ENCODE results near the gene MRPS12. TPM values are rescaled to one million over a fixed set of nuclear protein-coding genes. Genes with fewer than 3 reads are reported as not detected.

Gene MRPS12
- total RNA-seq, 2 donors from 2014 or later, result 82.5 to 117 TPM

DNA sequence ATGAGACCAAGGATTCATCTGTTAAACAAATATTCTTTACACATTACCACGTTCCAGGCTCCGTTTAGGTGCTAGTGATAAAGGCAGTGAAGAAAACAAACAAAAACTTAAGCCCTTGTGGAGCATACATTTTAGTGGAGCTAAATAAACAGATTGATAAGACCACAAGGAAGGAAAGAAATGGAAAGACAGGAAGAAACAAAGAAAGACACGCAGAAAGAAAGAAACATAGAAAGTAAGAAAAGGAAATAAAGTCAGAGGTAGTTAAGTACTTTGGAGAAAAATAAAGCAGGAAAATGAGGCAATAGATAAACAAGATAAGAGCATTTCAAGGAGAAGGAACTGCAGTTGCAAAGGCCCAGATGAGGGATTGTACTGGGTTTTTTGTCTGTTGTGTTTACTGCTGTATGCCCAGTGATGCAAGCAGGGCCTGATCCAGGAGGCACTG lies 30.0 kb upstream of the MRPS12 start:
- H3K4me1 Mint-ChIP-seq (ENCODE audit: low read depth in 2 of 2), result peaks cover 47% of the 10 kb centered on the region in 2 donors
- no peak for ATAC-seq
- peak overlapping the region; percentile 88 to 94 for H3K27ac Mint-ChIP-seq
- H3K27me3 Mint-ChIP-seq, result no peaks in the 10 kb centered on the region
- DNase-seq (ENCODE audit: low spot score), result no peak
- peak overlapping the region; percentile 97 for H3K4me3 Mint-ChIP-seq
- H3K9me3 Mint-ChIP-seq, result no peaks in the 10 kb centered on the region
- H3K36me3 Mint-ChIP-seq, result peaks cover 17% of the 10 kb centered on the region

GRCh38 chr19:38901683-38902082 lies 29.1 kb upstream of the MRPS12 start:
- Mint-ChIP-seq H3K9me3 (no peaks in the 10 kb centered on the region), H3K36me3 (peaks cover 17% of the 10 kb centered on the region), H3K4me1 (ENCODE audit: low read depth in 2 of 2) (peaks cover 43 to 45% of the 10 kb centered on the region in 2 donors), H3K27ac (peak overlapping the region; percentile 45 to 88), H3K4me3 (peak overlapping the region; percentile 97), H3K27me3 (no peaks in the 10 kb centered on the region)
- no peak for DNase-seq (ENCODE audit: low spot score)
- ATAC-seq, result no peak

- H3K4me1 Mint-ChIP-seq (ENCODE audit: low read depth in 2 of 2), result peaks cover 18 to 38% of the 10 kb centered on the region in 2 donors
- peaks cover 23% of the 10 kb centered on the region for H3K36me3 Mint-ChIP-seq
- peak overlapping the region; percentile 15 to 29 for H3K27ac Mint-ChIP-seq
- peak overlapping the region; percentile 19 for H3K4me3 Mint-ChIP-seq
- no peaks in the 10 kb centered on the region for H3K9me3 Mint-ChIP-seq
- ATAC-seq, result peak in 1 of 2 donors; percentile 41
- H3K27me3 Mint-ChIP-seq, result no peaks in the 10 kb centered on the region
- DNase-seq (ENCODE audit: low spot score), result no peak
Observed at GRCh38 chr19:38904581-38905539, 25.9 kb upstream of the MRPS12 start.

GRCh38 chr19:38905620-38906019 lies 25.1 kb upstream of the MRPS12 start:
- Mint-ChIP-seq H3K27ac (no peak overlapping the region), H3K4me1 (ENCODE audit: low read depth in 2 of 2) (peaks cover 12 to 36% of the 10 kb centered on the region in 2 donors), H3K4me3 (no peak overlapping the region), H3K27me3 (no peaks in the 10 kb centered on the region), H3K9me3 (no peaks in the 10 kb centered on the region), H3K36me3 (peaks cover 17% of the 10 kb centered on the region)
- ATAC-seq (no peak), DNase-seq (ENCODE audit: low spot score) (no peak)

DNA sequence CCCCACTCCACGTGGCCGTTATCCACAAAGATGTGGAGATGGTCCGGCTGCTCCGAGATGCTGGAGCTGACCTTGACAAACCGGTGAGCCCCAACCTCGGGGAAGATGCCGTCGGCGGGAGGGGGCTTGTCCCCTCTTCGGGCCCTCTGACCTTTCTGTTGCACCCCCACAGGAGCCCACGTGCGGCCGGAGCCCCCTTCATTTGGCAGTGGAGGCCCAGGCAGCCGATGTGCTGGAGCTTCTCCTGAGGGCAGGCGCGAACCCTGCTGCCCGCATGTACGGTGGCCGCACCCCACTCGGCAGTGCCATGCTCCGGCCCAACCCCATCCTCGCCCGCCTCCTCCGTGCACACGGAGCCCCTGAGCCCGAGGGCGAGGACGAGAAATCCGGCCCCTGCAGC lies 23.5 kb upstream of the MRPS12 start:
- Mint-ChIP-seq H3K27me3 (no peaks in the 10 kb centered on the region), H3K36me3 (peaks cover 14% of the 10 kb centered on the region), H3K27ac (no peak overlapping the region), H3K9me3 (no peaks in the 10 kb centered on the region), H3K4me1 (ENCODE audit: low read depth in 2 of 2) (peaks cover 7 to 29% of the 10 kb centered on the region in 2 donors), H3K4me3 (no peak overlapping the region)
- no peak for DNase-seq (ENCODE audit: low spot score)
- ATAC-seq, result no peak

DNA sequence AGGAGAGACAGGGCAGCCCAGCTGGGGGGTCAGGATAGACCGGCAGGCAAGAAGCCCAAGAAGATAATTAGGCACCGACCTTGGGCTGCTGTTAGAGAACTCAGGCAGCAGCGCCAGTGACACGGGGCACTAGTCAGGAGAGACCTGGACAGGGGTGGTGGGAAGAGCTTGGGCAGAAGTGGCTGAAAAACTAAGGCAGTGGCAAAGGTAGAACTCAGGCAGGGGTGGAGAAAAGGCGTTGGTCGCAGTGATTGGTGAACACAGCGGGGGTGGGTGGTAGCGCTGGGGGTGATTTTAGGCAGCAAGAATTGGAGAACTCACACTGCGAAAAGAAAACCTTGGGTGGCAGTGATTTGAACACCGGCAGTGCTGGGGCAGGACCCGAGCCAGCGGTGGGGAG lies 23.1 kb upstream of the MRPS12 start:
- peaks cover 7 to 32% of the 10 kb centered on the region in 2 donors for H3K4me1 Mint-ChIP-seq (ENCODE audit: low read depth in 2 of 2)
- H3K36me3 Mint-ChIP-seq, result peaks cover 14% of the 10 kb centered on the region
- no peak overlapping the region for H3K4me3 Mint-ChIP-seq
- DNase-seq (ENCODE audit: low spot score) (no peak), ATAC-seq (no peak)
- H3K27ac Mint-ChIP-seq, result no peak overlapping the region
- H3K9me3 Mint-ChIP-seq, result no peaks in the 10 kb centered on the region
- no peaks in the 10 kb centered on the region for H3K27me3 Mint-ChIP-seq

DNA sequence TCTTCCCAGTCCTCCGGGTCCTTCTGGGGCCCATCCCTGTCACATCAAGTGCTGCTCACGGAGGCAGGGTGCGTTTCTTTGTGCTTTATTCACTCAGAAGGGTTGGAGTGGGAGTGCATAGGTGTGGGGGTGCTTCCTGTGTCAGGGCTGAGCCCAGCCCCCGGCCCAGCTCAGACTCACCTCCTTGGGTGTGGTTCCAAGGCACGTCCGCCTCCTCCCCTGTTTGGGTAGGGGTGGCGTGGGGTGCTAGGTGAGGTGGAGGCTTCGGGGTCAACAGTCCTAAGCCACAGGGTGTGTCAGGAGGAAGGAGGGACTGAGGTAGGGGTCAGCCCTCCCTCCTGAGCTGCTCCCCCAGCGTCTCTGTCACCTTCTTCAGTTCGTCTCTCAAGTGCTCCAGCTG lies 21.8 kb upstream of the MRPS12 start:
- ATAC-seq, result no peak
- H3K9me3 Mint-ChIP-seq, result no peaks in the 10 kb centered on the region

GRCh38 chr19:38910488-38910887 lies 20.3 kb upstream of the MRPS12 start:
- no peaks in the 10 kb centered on the region for H3K9me3 Mint-ChIP-seq
- peak overlapping the region in 1 of 2 donors; percentile 45 for H3K27ac Mint-ChIP-seq
- H3K27me3 Mint-ChIP-seq, result no peaks in the 10 kb centered on the region
- ATAC-seq (no peak), DNase-seq (ENCODE audit: low spot score) (no peak)
- H3K4me1 Mint-ChIP-seq (ENCODE audit: low read depth in 2 of 2), result peaks cover 4 to 27% of the 10 kb centered on the region in 2 donors
- H3K4me3 Mint-ChIP-seq, result no peak overlapping the region
- H3K36me3 Mint-ChIP-seq, result peaks cover 6% of the 10 kb centered on the region

More for the DNA sequence above, 21.8 kb upstream of the MRPS12 start:
- peaks cover 11 to 34% of the 10 kb centered on the region in 2 donors for H3K4me1 Mint-ChIP-seq (ENCODE audit: low read depth in 2 of 2)
- peaks cover 14% of the 10 kb centered on the region for H3K36me3 Mint-ChIP-seq
- H3K27ac Mint-ChIP-seq, result peak overlapping the region in 1 of 2 donors; percentile 67
- DNase-seq (ENCODE audit: low spot score), result no peak
- H3K27me3 Mint-ChIP-seq, result no peaks in the 10 kb centered on the region
- no peak overlapping the region for H3K4me3 Mint-ChIP-seq

GRCh38 chr19:38911388-38912001 lies 19.2 kb upstream of the MRPS12 start:
- Mint-ChIP-seq H3K9me3 (no peaks in the 10 kb centered on the region), H3K36me3 (peaks cover 6% of the 10 kb centered on the region), H3K4me1 (ENCODE audit: low read depth in 2 of 2) (peaks cover 4 to 27% of the 10 kb centered on the region in 2 donors), H3K27ac (no peak overlapping the region), H3K4me3 (no peak overlapping the region), H3K27me3 (no peaks in the 10 kb centered on the region)
- DNase-seq (ENCODE audit: low spot score), result no peak
- ATAC-seq, result peak in 1 of 2 donors; percentile 21

DNA sequence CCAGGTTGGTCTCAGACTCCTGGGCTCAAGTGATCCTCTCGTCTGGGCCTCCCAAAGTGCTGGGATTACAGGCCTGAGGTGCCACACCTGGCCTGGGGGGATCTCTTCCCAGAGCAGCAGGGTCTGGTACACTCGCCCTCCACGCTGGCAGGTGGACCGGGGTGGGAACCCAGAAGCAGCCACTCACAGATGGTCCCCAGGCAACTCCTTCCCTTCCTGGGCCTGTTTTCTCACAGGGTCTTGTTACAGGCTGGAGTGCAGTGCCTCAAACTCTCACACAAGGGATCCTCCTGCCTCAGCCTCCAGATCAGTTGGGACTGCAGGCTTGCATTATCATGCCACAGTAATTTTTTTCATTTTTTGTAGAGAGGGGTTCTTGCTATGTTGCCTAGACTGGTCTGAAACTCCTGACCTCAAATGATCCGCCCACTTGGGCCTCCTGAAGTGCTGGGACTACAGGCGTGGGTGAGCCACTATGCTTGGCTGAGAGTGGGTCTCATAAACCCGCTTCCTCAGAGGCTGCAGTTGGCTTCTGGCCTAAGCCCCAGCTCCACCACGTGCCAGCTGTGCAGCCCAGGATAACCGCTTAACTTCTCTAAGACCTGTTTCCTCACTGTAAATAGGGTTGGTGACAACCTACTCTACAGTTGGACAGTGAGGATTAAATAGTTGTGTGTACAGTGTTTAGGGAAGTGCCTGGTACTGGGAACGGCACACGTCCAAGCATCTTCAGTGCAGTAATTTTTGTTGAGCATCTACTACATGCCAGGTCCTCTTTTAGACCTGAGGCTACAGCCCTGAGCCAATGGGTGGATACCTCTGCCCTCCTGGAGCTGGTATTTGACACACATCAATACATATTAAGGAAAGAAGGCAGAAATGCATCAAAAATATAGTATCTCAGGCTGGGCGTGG lies 17.9 kb upstream of the MRPS12 start:
- H3K9me3 Mint-ChIP-seq, result no peaks in the 10 kb centered on the region
- H3K27ac Mint-ChIP-seq, result peak overlapping the region in 1 of 2 donors; percentile 41
- ATAC-seq (no peak), DNase-seq (ENCODE audit: low spot score) (peak; percentile 18)
- H3K4me3 Mint-ChIP-seq, result no peak overlapping the region
- H3K27me3 Mint-ChIP-seq, result no peaks in the 10 kb centered on the region
- H3K4me1 Mint-ChIP-seq (ENCODE audit: low read depth in 2 of 2), result peaks cover 4 to 22% of the 10 kb centered on the region in 2 donors
- peaks cover under 1% of the 10 kb centered on the region for H3K36me3 Mint-ChIP-seq

DNA sequence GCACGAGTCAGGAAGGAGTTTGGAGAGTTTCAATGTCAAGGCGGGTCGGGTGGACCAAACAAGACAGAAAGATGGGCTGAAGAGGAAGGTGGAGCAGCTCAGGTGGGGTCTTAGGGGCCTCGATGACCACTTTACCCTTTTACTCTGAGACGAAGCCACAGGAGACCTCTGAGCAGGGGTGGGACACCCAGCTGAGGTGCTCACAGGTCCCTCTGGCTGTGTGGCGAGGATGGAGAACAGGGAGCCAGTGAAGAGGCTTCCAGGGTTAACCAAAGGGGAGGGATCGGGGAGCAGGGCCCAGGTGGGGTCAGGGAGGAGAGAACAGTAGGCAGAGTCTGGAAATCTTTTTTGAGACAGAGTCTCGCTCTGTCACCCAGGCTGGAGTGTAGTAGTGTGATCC lies 16.8 kb upstream of the MRPS12 start:
- no peaks in the 10 kb centered on the region for H3K9me3 Mint-ChIP-seq
- no peaks in the 10 kb centered on the region for H3K27me3 Mint-ChIP-seq
- H3K27ac Mint-ChIP-seq, result peak overlapping the region in 1 of 2 donors; percentile 41
- DNase-seq (ENCODE audit: low spot score) (peak; percentile 44), ATAC-seq (no peak)
- H3K36me3 Mint-ChIP-seq, result no peaks in the 10 kb centered on the region
- no peak overlapping the region for H3K4me3 Mint-ChIP-seq
- peaks cover 4 to 15% of the 10 kb centered on the region in 2 donors for H3K4me1 Mint-ChIP-seq (ENCODE audit: low read depth in 2 of 2)

DNA sequence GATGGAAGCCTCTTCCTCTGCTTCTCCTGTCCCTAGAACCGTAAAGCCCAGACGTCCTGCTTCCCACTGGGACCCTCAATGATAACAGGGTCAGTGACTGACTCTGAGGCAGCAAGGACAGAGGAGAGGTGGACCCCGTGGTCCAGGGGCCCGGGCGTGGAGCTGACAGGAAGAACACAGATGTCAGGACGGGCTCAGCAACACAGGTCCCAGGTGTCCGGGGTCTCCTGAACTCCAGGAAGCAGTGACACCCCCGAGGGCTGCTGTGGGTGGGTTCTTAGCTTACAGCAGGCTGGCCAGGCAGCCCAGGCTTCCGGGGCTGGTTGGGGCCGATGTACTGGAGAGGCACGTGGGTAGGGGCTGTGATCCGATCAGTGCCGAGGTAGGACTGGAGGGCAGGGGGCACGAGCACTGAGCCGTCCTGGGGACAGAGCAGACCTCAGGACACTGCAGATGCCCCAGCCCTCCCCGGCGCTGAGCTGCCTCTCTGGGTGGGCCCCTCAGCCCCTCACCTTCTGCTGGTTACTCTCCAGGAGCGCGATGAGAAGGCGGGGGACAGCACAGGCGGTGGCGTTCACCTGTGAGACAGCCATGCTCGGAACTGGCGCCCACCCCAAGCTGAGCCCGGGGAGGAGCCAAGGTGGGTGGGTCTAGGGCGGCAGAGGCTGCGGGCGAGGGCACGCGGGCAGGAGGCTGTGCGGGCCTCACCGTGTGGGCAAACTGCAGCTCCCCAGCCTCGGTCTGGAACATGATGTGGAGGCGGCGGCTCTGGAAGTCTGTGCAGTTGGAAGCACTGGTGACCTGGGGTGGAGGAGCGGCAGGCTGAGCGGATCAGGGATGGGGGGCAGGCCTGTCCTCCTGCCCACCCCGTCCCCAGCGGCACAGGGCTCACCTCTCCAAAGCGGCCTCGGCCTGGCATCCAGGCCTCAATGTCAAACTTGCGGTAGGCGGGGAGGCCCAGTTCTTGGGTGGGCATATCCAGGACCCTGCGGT lies 15.1 kb upstream of the MRPS12 start:
- peak; percentile 61 for DNase-seq (ENCODE audit: low spot score)
- Mint-ChIP-seq H3K36me3 (no peaks in the 10 kb centered on the region), H3K27ac (no peak overlapping the region), H3K4me3 (no peak overlapping the region), H3K27me3 (no peaks in the 10 kb centered on the region), H3K4me1 (ENCODE audit: low read depth in 2 of 2) (peaks cover 4 to 12% of the 10 kb centered on the region in 2 donors), H3K9me3 (no peaks in the 10 kb centered on the region)
- no peak for ATAC-seq

Measured in natural killer cell treated with Interleukin-12 subunit alpha and Interleukin-12 subunit beta and Interleukin-15 and Interleukin-18, amount 100 ng/mL, for 72 hours (primary cell).